SK-N-SH (cell line): ENCODE data around the gene OLFML3. TPM values are rescaled to one million over a fixed set of nuclear protein-coding genes. Genes with fewer than 3 reads are reported as not detected.

Experiments
- CTCF ChIA-PET: fragments of 300-600, 350-600 bp; formaldehyde crosslinking; extraction: SDS; loops from one replicate; lab custom pipeline; 2021; lab: Yijun Ruan, JAX
- POLR2A ChIA-PET: fragments of 350-600 bp; sonication (Branson Sonifier 250); formaldehyde crosslinking; extraction: SDS; loops from one replicate; lab custom pipeline; 2020; ENCODE audit warnings: antibody characterized with exemption, inconsistent platforms; lab: Yijun Ruan, JAX
- DNase-seq: peaks from one replicate; pipeline ENCODE4 v3.0.0; 2012
- H2AFZ ChIP-seq: fragments of 200-600 bp; sonication (generic); 2 replicates; pipeline ENCODE4 v1.8.1; 2016; ENCODE audit warnings: antibody characterized with exemption, mild to moderate bottlenecking, low read depth
- H3F3A ChIP-seq: fragments of 200-600 bp; sonication (generic); replicated peaks from 2 replicates; pipeline ENCODE3; 2016; ENCODE audit warnings: antibody characterized with exemption, mild to moderate bottlenecking; ENCODE audit not compliant: insufficient read depth
- H3K27ac ChIP-seq, 2 experiments: fragments of 200-500 bp in 1 of 2; fragments of 200-600 bp in 1 of 2; sonication (Bioruptor generic) in 1 of 2; sonication (generic), shearing (Covaris generic) in 1 of 2; 2 replicates each; pipeline versions ENCODE4 v1.5.1 to v1.6.1; 2014 to 2016; ENCODE audit warnings: low read depth in 2 of 2, inconsistent platforms in 1 of 2, low read length in 1 of 2, mild to moderate bottlenecking in 1 of 2, mixed read lengths in 1 of 2
- H3K27me3 ChIP-seq: fragments of 200-600 bp; sonication (generic), shearing (Covaris generic); 2 replicates; pipeline ENCODE4 v1.6.1; 2016; ENCODE audit warnings: mixed run types; ENCODE audit not compliant: insufficient read depth
- H3K36me3 ChIP-seq, 2 experiments: fragments of 200-500 bp in 1 of 2; fragments of 200-600 bp in 1 of 2; sonication (Bioruptor generic) in 1 of 2; sonication (generic) in 1 of 2; replicated peaks in 1 of 2; 2 replicates each; pipeline versions ENCODE3 to v1.5.1; 2014 to 2016; ENCODE audit warnings: low read length in 1 of 2, mild to moderate bottlenecking in 1 of 2; ENCODE audit not compliant: insufficient read depth in 2 of 2, control insufficient read depth in 1 of 2
- H3K4me1 ChIP-seq, 2 experiments: fragments of 200-500 bp in 1 of 2; fragments of 200-600 bp in 1 of 2; sonication (Bioruptor generic) in 1 of 2; sonication (generic), shearing (Covaris generic) in 1 of 2; 2 replicates each; pipeline versions ENCODE4 v1.5.1 to v1.6.1; 2014 to 2016; ENCODE audit warnings: low read depth in 1 of 2, low read length in 1 of 2, mixed run types in 1 of 2; ENCODE audit not compliant: insufficient read depth in 2 of 2, control insufficient read depth in 1 of 2
- H3K4me2 ChIP-seq: fragments of 200-600 bp; sonication (generic), shearing (Covaris generic); 2 replicates; pipeline ENCODE4 v1.6.1; 2017; ENCODE audit warnings: mixed run types
- H3K4me3 ChIP-seq, 2 experiments: fragments of 200-500 bp in 1 of 2; fragments of 200-600 bp in 1 of 2; sonication (Bioruptor generic) in 1 of 2; sonication (generic), shearing (Covaris generic) in 1 of 2; 2 replicates each; pipeline versions ENCODE4 v1.5.1 to v1.8.1; 2014 to 2016; ENCODE audit warnings: low read depth in 2 of 2, inconsistent platforms in 1 of 2, low read length in 1 of 2, mild to moderate bottlenecking in 1 of 2, mixed read lengths in 1 of 2, moderate library complexity in 1 of 2
- H3K79me2 ChIP-seq: fragments of 200-600 bp; sonication (generic); 2 replicates; pipeline ENCODE4 v1.8.1; 2017; ENCODE audit warnings: mild to moderate bottlenecking; ENCODE audit not compliant: insufficient read depth
- H3K9ac ChIP-seq: fragments of 200-600 bp; sonication (generic); 2 replicates; pipeline ENCODE4 v1.6.1; 2017; ENCODE audit warnings: mixed run types
- H3K9me2 ChIP-seq: fragments of 200-600 bp; sonication (generic); 2 replicates; pipeline ENCODE4 v1.6.1; 2017; ENCODE audit warnings: mixed run types
- H3K9me3 ChIP-seq: fragments of 200-600 bp; sonication (generic); 2 replicates; pipeline ENCODE4 v1.6.1; 2017; ENCODE audit warnings: mixed run types, mild to moderate bottlenecking, moderate library complexity
- H4K20me1 ChIP-seq: fragments of 200-600 bp; sonication (generic); 2 replicates; pipeline ENCODE4 v1.6.1; 2017; ENCODE audit warnings: mild to moderate bottlenecking, mixed run types; ENCODE audit not compliant: insufficient read depth
- FOXJ3 ChIP-seq: sonication (generic); formaldehyde crosslinking; IDR thresholded peaks from 2 replicates; pipeline ENCODE4 v1.5.1; 2020; ENCODE audit warnings: mild to moderate bottlenecking, missing genetic modification reagents
- GABPA ChIP-seq: IDR thresholded peaks from 2 replicates; pipeline ENCODE4 v1.4.0; 2012; ENCODE audit warnings: low read depth, mild to moderate bottlenecking
- IRF3 ChIP-seq: fragments of 150-350 bp; IDR thresholded peaks from 2 replicates; pipeline ENCODE4 v1.6.1; 2016; ENCODE audit warnings: mild to moderate bottlenecking, low read depth, low read length
- MXI1 ChIP-seq: IDR thresholded peaks from 2 replicates; pipeline ENCODE4 v1.6.1; 2012; ENCODE audit warnings: mild to moderate bottlenecking, low read depth, low read length, improper control_type of control experiment
- NFIC ChIP-seq: IDR thresholded peaks from 2 replicates; pipeline ENCODE4 v1.4.0; 2012; ENCODE audit warnings: borderline replicate concordance
- REST ChIP-seq: IDR thresholded peaks from 2 replicates; pipeline ENCODE4 v1.6.1; 2012; ENCODE audit warnings: mild to moderate bottlenecking, low read depth, low read length, moderate library complexity
- SMC3 ChIP-seq: IDR thresholded peaks from 2 replicates; pipeline ENCODE4 v1.6.1; 2012; ENCODE audit warnings: low read depth, low read length, improper control_type of control experiment
- WGBS: methylation state at CpG from one replicate; pipeline ENCODE4 v1.1.6; 2017; ENCODE audit warnings: low lambda C conversion rate; 5-methylcytosine and 5-hydroxymethylcytosine counted together
- polyA plus RNA-seq, 3 experiments: library from polyadenylated mRNA; depleted of rRNA; stranded (reverse); fragments of >200 nt; gene quantifications; 2 replicates each; pipeline ENCODE4 v1.2.3, GENCODE V29; 2012
- TF ChIP-seq, protein P1 (sequence below): IDR thresholded peaks from 2 replicates; pipeline ENCODE4 v1.4.0; 2012; ENCODE audit warnings: low read depth, borderline replicate concordance
- TF ChIP-seq, protein P2 (sequence below): fragments of 200-600 bp; sonication (generic); IDR thresholded peaks from 2 replicates; pipeline ENCODE4 v1.6.1; 2017; ENCODE audit warnings: antibody characterized with exemption, mild to moderate bottlenecking, moderate library complexity
- TF ChIP-seq, protein P3 (sequence below): IDR thresholded peaks from 2 replicates; pipeline ENCODE4 v1.4.0; 2012; ENCODE audit warnings: low read depth, borderline replicate concordance

The OLFML3 gene
- polyA plus RNA-seq, 1 of the 3 experiments (the other 2 are of a cell fraction), result 26.1 TPM

- no peaks in the 10 kb centered on the region for H3K36me3 ChIP-seq
- no peak overlapping the region for H2AFZ ChIP-seq
- WGBS, result 69% methylated on average over 4 of the region's 8 CpGs
- H3K9me2 ChIP-seq, result no peaks in the 10 kb centered on the region
- TF ChIP-seq REST, result no peak
- TF ChIP-seq, protein P1, sequence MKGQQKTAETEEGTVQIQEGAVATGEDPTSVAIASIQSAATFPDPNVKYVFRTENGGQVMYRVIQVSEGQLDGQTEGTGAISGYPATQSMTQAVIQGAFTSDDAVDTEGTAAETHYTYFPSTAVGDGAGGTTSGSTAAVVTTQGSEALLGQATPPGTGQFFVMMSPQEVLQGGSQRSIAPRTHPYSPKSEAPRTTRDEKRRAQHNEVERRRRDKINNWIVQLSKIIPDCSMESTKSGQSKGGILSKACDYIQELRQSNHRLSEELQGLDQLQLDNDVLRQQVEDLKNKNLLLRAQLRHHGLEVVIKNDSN, result no peak
- TF ChIP-seq NFIC, result no peak
- TF ChIP-seq FOXJ3 (CRISPR knock-in tag), result no peak
- TF ChIP-seq IRF3, result no peak
- TF ChIP-seq, protein P2, sequence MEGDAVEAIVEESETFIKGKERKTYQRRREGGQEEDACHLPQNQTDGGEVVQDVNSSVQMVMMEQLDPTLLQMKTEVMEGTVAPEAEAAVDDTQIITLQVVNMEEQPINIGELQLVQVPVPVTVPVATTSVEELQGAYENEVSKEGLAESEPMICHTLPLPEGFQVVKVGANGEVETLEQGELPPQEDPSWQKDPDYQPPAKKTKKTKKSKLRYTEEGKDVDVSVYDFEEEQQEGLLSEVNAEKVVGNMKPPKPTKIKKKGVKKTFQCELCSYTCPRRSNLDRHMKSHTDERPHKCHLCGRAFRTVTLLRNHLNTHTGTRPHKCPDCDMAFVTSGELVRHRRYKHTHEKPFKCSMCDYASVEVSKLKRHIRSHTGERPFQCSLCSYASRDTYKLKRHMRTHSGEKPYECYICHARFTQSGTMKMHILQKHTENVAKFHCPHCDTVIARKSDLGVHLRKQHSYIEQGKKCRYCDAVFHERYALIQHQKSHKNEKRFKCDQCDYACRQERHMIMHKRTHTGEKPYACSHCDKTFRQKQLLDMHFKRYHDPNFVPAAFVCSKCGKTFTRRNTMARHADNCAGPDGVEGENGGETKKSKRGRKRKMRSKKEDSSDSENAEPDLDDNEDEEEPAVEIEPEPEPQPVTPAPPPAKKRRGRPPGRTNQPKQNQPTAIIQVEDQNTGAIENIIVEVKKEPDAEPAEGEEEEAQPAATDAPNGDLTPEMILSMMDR, result no peak
- no peak for TF ChIP-seq GABPA
- no peak for TF ChIP-seq SMC3
- no peak for TF ChIP-seq MXI1
- TF ChIP-seq, protein P3, sequence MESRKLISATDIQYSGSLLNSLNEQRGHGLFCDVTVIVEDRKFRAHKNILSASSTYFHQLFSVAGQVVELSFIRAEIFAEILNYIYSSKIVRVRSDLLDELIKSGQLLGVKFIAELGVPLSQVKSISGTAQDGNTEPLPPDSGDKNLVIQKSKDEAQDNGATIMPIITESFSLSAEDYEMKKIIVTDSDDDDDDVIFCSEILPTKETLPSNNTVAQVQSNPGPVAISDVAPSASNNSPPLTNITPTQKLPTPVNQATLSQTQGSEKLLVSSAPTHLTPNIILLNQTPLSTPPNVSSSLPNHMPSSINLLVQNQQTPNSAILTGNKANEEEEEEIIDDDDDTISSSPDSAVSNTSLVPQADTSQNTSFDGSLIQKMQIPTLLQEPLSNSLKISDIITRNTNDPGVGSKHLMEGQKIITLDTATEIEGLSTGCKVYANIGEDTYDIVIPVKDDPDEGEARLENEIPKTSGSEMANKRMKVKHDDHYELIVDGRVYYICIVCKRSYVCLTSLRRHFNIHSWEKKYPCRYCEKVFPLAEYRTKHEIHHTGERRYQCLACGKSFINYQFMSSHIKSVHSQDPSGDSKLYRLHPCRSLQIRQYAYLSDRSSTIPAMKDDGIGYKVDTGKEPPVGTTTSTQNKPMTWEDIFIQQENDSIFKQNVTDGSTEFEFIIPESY, result no peak
- H3K4me3 ChIP-seq, result no peak overlapping the region
- H3K9me3 ChIP-seq, result no peaks in the 10 kb centered on the region
- ChIA-PET POLR2A (no interaction called here), CTCF (interaction anchor here (4.3 kb wide), 1 partner anchor 299 kb away, joined by 18 read pairs; no protein-coding TSS in a partner anchor)
- H3F3A ChIP-seq, result peaks cover 7% of the 10 kb centered on the region
- H3K9ac ChIP-seq, result no peak overlapping the region
- peaks cover 21 to 31% of the 10 kb centered on the region in 2 experiments for H3K4me1 ChIP-seq
- no peak for DNase-seq
- no peaks in the 10 kb centered on the region for H4K20me1 ChIP-seq
- no peaks in the 10 kb centered on the region for H3K79me2 ChIP-seq
- H3K27me3 ChIP-seq, result no peaks in the 10 kb centered on the region
- H3K27ac ChIP-seq, result no peak overlapping the region
- H3K4me2 ChIP-seq, result no peak overlapping the region
Measured at GRCh38 chr1:113983391-113983790, 4.1 kb downstream of the OLFML3 start.
